ENCODE measurements around the gene KPNA4.

GRCh38 chr3:160478338-160478737 lies 87.0 kb downstream of the KPNA4 start:
- TF ChIP-seq CTCF (IDR thresholded peaks at IDR 0.05 in 8 of 11, conservative IDR thresholded peaks at IDR 0.05 in 3 of 11) (no peak), POLR2A (IDR thresholded peaks at IDR 0.05) (no peak)

All from spleen (tissue), 7 donors.